HFFc6 (cell line): ENCODE measurements around the gene DGKH. TPM values are rescaled to one million over a fixed set of nuclear protein-coding genes. Genes with fewer than 3 reads are reported as not detected.
"Not testable (repeated sequence)": the region's sequence is repeated elsewhere in the genome, so short reads cannot be mapped to it uniquely, and the experiment has no call there.

Experiments used
- DNase-seq: peaks from one replicate; pipeline ENCODE4 v3.0.0-alpha.2; 2018
- H3K27ac Mint-ChIP-seq: 2 replicates; pipeline ENCODE4 v1.8.0; 2020; ENCODE audit warnings: mild to moderate bottlenecking, mixed read lengths
- H3K27me3 Mint-ChIP-seq: 2 replicates; pipeline ENCODE4 v1.8.0; 2021; ENCODE audit warnings: mild to moderate bottlenecking, moderate library complexity, mixed read lengths; ENCODE audit not compliant: insufficient read depth
- H3K36me3 Mint-ChIP-seq: 2 replicates; pipeline ENCODE4 v1.8.0; 2021; ENCODE audit warnings: low read depth, mixed read lengths
- H3K4me1 Mint-ChIP-seq: 2 replicates; pipeline ENCODE4 v1.8.0; 2020; ENCODE audit warnings: low read depth, mixed read lengths
- H3K4me3 Mint-ChIP-seq: 2 replicates; pipeline ENCODE4 v1.8.0; 2020; ENCODE audit warnings: mild to moderate bottlenecking, moderate library complexity, mixed read lengths
- H3K9me3 Mint-ChIP-seq: 2 replicates; pipeline ENCODE4 v1.8.0; 2020; ENCODE audit warnings: mild to moderate bottlenecking, mixed read lengths
- total RNA-seq, 6 experiments: library from RNA; stranded (reverse); fragmentation: NEBNext Ultra II Directional; extraction: Animal tissue kit (Norgen Biotek cat#: 25700); gene quantifications; 2 replicates in 1 of 6; 3 replicates in 5 of 6; pipeline ENCODE4 v1.2.3, GENCODE V29; 2021
- TF ChIP-seq, protein P1 (sequence below): fragments of 200-600 bp; sonication (generic); IDR thresholded peaks from 2 replicates; pipeline ENCODE4 v1.5.0; 2021; ENCODE audit warnings: antibody characterized with exemption, mild to moderate bottlenecking

Gene DGKH
- total RNA-seq, 6 experiments from 2014 or later = 6.9 to 8.7 (median 7.8) TPM

DNA sequence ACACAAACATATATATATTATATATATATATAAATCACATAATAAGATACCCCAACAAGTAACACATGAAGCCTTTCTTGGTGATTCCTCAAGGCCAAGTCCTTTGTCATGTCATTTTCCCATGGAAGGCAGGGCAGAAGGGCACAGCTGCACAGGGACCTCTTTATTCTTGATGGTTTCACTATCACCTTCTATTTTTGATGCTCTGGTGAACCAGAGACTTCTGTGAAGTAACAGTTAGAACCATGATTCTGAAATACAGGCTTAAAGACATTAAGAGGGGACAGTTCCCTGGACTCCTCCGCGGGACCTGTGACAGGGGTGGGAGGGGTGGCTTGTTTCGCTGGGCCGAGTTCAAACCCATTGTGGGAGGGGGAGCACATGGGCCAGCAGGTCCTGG is 104.0 kb downstream of the DGKH start:
- Mint-ChIP-seq H3K9me3 (no peaks in the 10 kb centered on the region), H3K4me1 (peaks cover 33% of the 10 kb centered on the region), H3K27ac (no peak overlapping the region), H3K27me3 (no peaks in the 10 kb centered on the region), H3K36me3 (no peaks in the 10 kb centered on the region), H3K4me3 (no peak overlapping the region)
- no peak for DNase-seq
- TF ChIP-seq, protein P1, sequence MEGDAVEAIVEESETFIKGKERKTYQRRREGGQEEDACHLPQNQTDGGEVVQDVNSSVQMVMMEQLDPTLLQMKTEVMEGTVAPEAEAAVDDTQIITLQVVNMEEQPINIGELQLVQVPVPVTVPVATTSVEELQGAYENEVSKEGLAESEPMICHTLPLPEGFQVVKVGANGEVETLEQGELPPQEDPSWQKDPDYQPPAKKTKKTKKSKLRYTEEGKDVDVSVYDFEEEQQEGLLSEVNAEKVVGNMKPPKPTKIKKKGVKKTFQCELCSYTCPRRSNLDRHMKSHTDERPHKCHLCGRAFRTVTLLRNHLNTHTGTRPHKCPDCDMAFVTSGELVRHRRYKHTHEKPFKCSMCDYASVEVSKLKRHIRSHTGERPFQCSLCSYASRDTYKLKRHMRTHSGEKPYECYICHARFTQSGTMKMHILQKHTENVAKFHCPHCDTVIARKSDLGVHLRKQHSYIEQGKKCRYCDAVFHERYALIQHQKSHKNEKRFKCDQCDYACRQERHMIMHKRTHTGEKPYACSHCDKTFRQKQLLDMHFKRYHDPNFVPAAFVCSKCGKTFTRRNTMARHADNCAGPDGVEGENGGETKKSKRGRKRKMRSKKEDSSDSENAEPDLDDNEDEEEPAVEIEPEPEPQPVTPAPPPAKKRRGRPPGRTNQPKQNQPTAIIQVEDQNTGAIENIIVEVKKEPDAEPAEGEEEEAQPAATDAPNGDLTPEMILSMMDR = no peak

DNA sequence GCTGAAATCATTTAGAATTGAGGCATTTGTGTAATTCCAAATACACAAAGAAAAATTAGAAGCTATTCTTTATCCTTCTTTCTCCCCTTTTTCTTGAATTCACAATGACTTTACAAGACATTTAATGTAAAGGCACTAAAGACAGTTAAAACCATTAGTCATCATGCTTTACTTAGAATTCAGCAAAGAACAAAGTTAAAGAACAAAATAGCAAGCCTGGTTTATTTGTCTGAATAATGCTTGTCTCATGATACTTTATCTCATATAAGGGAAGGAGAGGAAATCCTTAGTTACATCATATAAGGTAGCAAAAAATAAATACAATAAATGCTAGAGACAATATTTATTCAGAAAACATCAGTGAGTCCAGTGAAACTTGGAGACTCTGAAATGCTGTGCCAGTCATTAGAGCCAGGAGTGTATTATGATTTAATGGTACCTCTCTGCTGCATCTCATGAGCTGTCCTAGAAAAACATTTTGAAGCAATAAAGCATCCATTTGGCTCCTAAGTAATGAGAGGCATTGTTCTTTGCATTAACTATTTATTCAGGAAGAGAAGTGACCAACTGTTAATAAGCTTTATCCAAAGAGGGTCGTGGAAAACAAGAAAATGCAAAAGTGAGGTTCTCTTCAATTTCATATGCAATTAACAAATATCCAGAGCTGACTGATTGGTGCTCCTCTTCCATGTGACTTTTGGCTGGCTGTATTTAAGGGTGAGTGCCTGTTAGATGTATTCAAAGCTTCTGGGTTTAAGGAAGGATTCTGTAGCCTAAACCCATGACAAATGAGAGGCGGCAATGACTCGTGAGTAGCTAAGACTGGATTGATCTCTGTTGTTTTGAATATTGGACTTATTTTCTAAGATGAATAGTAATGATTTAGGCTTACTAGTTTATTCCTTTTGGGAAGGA is 105.0 kb downstream of the DGKH start:
- Mint-ChIP-seq H3K36me3 (no peaks in the 10 kb centered on the region), H3K4me1 (peaks cover 24% of the 10 kb centered on the region), H3K9me3 (no peaks in the 10 kb centered on the region), H3K4me3 (no peak overlapping the region), H3K27ac (peak overlapping the region; percentile 15; the same call in 1 of the 2 replicates), H3K27me3 (no peaks in the 10 kb centered on the region)
- TF ChIP-seq, protein P1 = no peak
- no peak for DNase-seq

DNA sequence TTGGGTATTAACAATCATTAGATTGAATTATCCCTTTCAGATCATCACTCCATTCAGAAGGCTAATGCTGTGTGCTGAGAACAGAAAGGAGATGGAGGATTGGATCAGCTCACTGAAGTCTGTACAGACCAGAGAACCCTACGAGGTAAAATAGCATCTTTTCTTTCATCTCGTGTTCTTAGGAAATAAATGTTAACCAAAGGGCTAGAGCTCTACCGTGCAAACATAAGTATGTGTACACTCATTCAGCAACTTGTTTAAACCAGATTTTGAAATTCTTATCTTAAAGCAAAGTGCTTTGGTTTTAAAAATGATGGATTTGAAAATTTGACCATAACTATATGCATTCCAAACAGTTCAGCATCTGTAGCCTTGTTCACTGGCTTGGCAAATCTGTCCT is 106.8 kb downstream of the DGKH start:
- H3K36me3 Mint-ChIP-seq = peaks cover 9% of the 10 kb centered on the region; the same call in 1 of the 2 replicates
- H3K27me3 Mint-ChIP-seq = no peaks in the 10 kb centered on the region
- H3K9me3 Mint-ChIP-seq = no peaks in the 10 kb centered on the region
- peaks cover 23% of the 10 kb centered on the region for H3K4me1 Mint-ChIP-seq
- no peak for DNase-seq
- no peak overlapping the region for H3K27ac Mint-ChIP-seq
- no peak overlapping the region for H3K4me3 Mint-ChIP-seq
- TF ChIP-seq, protein P1 = no peak

DNA sequence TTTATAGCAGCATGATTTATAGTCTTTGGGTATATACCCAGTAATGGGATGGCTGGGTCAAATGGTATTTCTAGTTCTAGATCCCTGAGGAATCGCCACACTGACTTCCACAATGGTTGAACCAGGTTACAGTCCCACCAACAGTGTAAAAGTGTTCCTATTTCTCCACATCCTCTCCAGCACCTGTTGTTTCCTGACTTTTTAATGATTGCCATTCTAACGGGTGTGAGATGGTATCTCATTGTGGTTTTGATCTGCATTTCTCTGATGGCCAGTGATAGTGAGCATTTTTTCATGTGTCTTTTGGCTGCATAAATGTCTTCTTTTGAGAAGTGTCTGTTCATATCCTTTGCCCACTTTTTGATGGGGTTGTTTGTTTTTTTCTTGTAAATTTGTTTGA is 114.9 kb downstream of the DGKH start:
- H3K9me3 Mint-ChIP-seq, H3K4me1 Mint-ChIP-seq, DNase-seq, H3K27ac Mint-ChIP-seq, H3K27me3 Mint-ChIP-seq, H3K4me3 Mint-ChIP-seq: not testable (repeated sequence)
- H3K36me3 Mint-ChIP-seq = peaks cover 29% of the 10 kb centered on the region

DNA sequence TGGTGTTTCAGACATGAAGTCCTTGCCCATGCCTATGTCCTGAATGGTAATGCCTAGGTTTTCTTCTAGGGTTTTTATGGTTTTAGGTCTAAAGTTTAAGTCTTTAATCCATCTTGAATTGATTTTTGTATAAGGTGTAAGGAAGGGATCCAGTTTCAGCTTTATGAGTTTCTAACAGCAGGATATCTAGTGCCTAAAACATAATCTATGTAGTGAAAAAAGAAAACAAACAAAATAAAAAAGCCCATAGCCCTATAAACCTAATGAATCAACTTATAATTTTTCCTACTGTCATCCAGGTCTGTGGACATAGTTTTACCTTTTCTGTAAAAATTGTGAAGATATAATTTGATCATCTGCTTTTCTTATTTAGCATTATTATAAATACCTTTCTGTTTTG is 115.5 kb downstream of the DGKH start:
- not testable (repeated sequence) for H3K9me3 Mint-ChIP-seq, DNase-seq, H3K4me1 Mint-ChIP-seq, H3K27me3 Mint-ChIP-seq, H3K27ac Mint-ChIP-seq, H3K4me3 Mint-ChIP-seq
- H3K36me3 Mint-ChIP-seq = peaks cover 35% of the 10 kb centered on the region

DNA sequence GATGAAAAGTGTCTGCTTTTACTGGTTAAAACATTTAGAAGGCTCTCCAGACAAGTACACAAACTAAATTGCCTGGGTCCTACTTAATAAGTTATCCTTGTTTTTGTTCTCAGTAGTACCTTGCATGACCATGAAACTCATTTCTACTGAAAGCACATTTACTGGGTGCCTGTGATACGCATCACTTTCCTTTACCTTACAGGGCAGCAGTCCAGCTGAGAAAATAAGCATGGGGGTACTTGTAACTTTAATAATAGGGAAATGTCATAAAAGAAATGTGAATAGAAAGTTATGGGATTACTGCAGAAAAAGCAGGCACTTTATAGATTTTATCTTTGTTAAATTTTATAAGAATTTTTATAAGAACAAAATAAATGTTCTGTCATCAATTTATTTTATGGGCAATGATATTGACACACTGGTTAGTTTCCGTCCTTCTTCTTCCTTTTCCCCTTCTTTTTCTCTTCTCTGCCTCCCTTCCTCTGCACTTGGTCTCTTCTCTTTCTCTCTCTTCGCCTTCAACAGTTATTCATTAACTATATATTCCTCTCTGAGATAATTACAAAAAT is 116.2 kb downstream of the DGKH start:
- TF ChIP-seq, protein P1 = no peak
- H3K36me3 Mint-ChIP-seq = peaks cover 40% of the 10 kb centered on the region
- no peaks in the 10 kb centered on the region for H3K9me3 Mint-ChIP-seq
- H3K4me1 Mint-ChIP-seq = peaks cover 6% of the 10 kb centered on the region
- H3K4me3 Mint-ChIP-seq = no peak overlapping the region
- no peak overlapping the region for H3K27ac Mint-ChIP-seq
- H3K27me3 Mint-ChIP-seq = no peaks in the 10 kb centered on the region; the same call in 1 of the 2 replicates
- DNase-seq = no peak
